IPS-NIHi7 (cell line): ENCODE data around the gene LINC01488.

Source experiments
- DNase-seq: peaks from one replicate; pipeline ENCODE4 v3.0.0; 2012; ENCODE audit warnings: mixed read lengths; ENCODE audit errors: extremely low spot score

LINC01488 gene

DNA sequence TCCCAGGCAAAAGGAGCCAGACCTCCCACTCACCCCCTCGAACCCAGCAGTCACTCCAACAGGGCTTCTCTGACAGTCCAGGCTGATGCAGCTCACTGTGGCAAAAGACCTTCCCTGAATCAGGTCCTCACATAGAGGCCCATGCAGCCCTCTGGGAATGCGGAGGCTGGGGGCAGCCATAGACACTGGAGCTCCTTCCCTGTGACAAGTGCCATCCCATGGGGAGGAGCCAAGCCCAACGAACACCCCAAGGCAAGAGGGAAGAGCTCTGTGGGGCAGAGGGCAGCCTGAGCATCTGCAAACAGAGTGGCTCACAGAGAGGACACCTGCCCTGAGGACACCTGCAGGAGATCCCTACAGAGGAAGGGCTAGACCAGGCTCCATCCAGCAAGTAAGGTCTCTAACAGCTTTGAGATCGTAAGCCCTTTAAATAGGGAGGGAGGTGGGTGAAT lies at the start of gene LINC01488:
Gene LINC01488, plus strand, starts transcription at position 271 of the 452 bp plus-strand sequence.
- no peak for DNase-seq

GRCh38 chr11:69431893-69432738 lies 49.3 kb upstream of the LINC01488 start:
- DNase-seq, result no peak

DNA sequence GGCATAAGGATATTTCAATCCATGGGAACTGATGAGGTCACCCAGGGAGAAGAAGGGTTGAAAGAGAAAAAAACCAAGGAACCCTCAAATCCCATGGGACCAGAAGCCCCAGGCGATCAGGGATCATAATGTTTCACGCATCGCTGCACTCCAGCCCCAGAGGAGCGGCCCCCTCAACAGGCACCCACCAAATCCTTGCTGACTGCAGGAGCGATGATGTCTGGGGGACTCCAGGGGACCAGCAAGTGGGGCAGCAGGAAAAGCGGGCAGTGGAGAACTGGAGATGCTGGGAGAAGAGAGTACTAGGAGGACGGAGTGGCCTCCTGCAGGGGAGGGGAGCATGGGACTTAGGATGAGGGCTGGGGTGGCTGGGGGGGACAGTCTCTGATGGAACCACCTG lies 47.7 kb upstream of the LINC01488 start:
- DNase-seq, result no peak

DNA sequence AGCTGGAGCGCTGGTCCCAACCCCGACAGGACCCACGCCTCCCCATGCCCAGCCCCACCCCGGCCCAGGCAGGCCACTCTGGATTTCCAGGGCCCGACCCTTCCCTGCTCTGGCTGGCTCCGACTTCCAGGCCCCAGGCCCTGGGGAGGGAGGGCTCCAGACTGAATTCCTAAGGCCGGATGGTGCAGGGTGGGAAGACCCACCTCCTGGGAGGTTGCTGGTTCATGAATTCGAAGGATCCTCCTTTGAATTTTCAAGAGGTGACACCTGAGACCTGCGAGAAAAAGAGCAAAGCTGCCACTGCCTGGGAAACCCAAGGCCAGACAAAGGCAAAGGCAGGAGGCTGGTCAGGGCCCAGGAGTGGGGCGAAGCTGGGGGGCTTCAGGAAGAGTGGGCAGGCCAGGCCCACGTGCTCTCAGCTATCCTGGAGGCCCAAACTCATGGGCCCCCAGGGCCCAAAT lies 47.0 kb upstream of the LINC01488 start:
- peak; percentile 84 for DNase-seq

DNA sequence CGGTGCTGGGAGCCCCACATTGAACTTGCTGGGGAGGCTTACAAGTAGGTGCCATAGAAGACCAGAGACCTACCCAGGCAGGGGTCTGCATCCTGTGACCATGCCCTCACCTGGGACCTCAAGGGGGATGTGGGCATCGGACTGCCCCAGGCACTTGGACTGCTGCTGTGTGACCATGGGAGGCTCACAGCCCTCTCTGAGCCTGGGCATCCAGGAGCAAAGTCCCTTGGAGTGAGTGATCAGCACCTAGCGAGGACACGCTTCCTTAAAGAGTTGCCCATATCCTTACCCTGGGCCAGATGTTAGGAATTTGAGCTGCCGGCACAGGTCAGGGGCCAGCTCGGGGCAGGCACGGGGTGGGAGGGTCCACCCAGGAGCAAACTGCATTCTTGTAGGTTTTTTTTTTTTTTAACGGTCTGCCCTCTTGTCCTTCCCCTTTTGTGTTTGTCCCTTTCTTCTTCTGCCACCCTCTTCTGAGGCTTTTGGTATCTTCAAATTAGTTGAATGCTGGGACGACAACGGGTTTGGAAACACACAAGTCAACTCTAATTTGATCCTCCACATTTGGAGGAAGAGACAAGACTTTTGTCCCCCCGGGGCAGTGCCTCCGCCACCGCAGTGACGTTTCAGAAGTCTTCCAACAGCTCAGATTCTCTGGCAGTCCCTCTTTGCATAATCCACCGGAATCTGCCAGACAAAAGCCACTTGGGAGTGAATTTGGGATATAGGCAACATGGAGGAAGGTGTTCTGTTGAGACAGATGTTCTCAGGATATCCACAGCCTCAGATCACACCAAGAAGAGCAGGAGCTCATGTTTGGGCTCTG lies 46.1 kb upstream of the LINC01488 start:
- no peak for DNase-seq

DNA sequence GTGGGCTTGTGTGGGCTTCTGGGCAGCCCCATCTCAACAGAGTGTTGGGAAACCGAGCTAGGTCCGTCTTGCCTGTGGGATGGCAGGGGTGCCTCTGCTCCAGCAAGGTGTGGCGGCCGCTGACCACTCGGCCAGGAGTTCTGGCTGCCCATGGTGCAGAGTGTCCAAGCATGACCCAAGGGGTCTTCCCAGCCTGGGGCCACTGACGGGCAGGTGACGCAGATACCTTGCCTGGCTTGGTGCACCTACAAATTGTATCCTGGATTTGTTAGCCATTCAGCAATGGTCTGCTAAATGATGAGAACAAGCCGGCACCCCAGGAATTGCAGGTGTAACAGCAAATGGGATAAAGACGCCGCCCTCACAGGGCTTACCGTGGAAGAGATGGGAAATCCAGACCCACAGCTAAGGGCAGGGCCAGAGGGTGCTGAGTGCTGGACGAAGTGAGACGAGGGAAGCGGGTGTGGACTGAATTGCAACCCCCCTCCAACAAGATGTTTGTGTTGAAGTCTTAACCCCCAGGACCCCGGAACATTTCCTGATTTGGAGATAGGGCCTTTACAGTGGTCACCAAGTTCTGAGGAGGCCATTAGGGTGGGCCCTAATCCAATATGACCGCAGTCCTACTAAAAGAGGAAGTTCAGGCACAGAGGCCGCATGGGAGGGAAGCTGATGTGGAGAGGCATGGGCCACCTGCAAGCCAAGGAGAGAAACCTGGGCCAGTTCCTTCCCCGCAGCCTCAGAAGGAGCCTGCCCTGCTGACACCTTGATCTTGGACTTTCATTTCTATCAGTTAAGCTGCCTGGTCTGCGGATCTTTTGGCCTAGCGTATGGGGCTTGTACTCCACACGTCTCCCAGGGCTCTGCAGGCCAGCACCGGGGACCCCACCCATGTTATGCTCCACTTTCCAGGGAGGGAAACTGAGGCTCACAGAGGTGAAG lies 45.2 kb upstream of the LINC01488 start:
- DNase-seq, result no peak

DNA sequence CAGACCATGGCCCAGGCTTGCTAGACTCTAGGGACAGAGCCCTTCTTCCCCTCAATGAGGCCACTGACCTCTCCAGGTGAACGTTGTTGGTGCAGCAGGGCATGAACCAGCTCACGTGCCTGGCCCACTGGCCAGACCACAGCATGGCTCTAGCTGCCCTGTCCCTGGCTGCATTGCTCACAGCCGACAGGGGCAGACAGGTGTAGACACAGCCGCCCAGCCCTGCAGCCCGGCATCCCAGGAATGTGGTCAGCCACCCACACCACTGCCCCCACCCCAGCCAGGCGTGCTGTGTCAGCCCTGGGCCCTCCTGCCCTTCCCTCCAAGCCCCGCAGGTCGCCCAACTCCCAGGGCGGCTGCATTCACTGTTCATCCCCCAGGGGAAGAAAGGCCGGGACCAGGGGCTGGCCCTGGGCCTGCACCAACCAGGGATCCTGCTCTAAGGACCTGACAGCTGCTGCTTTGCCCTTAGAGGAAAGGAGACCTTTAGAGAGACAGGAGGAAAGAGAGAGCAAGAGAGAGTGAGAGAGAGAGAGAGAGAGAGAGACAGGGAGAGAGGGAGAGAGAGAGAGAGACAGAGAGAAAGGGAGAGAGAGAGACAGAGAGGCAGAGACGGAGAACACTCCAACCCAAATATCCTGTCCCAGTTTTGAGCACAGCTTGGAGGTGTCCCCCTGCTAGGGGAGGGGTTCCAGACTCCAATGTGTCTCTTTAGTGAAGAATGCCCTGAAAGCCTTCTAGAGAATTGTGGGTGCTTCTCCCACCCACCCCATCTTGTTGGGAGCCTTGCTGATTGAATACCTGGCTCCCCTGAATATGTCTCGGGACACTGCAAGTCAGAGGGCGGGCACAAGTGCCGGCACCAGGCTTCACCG lies 44.2 kb upstream of the LINC01488 start:
- peak; percentile 85 for DNase-seq

DNA sequence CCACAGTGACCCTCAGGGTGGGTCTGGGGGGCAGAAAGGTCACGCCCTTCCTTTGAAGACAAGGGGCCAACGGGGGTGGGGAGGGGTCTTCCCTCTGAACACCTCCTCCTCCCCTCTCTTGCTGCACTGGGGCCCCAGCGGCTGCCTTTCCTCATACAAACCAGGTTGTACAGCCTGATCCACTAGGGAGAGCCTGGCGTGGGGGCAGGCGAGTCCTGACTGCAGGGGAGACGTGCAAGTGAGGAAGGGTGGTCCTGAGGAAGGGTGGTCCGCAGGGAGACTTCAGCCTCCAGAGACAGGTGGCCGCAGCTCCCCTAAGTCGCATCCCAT lies 43.6 kb upstream of the LINC01488 start:
- no peak for DNase-seq

DNA sequence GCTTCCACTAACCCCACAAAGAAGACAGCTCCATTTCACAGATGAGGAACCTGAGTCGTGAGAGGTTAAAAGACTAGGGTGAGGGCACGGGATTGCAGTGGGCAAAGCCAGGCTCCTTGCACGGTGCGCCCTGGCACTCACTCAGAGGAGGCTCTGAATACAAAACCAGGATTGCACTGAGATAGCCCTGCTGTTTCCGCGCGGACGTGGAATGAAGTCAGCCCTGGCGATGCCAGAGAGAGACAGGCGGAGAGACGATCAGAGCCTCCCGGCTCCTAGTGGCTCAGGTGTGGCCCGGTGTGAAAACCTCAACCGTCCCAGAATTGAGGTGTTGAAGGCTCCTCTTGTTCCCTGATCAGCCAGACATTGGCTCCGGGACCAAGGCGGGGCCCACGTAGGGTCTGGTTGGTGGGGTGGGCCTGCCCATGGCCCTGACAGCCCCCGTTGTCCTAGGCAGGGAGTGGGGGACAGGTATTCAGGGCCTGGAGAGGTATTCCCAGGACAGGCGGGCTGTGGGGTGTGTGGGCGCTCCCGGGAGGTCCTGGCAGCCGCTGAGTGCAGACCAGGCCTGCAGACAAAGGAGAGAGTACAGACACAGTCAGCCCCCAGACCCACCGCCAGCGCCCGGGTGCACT lies 43.1 kb upstream of the LINC01488 start:
- DNase-seq, result no peak

- peak; percentile 67 for DNase-seq
These were observed 42.3 kb upstream of the LINC01488 start for GRCh38 chr11:69439127-69439526.

- no peak for DNase-seq
These were observed 41.6 kb upstream of the LINC01488 start for GRCh38 chr11:69439651-69440464.

DNA sequence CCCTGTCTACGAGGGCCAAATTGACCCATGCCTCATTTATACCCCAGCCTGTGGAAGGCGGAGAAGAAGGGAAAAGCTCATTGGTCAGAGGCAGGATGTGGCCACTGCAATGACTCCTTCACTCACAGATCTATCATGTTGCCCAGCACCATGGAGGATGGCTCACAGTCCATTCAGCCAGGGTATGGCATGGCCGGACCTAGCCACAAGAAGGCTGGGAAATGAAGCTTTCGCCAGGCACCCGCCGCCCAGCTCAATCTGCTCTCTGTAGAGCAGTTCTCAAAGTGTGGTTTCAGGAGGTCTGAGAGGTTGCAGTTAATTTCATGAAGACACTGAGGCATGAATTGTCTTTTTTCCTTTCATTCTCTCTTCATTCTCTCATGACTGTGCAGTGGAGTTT lies 40.6 kb upstream of the LINC01488 start:
- no peak for DNase-seq

GRCh38 chr11:69442012-69442806 lies 39.3 kb upstream of the LINC01488 start:
- DNase-seq, result no peak

DNA sequence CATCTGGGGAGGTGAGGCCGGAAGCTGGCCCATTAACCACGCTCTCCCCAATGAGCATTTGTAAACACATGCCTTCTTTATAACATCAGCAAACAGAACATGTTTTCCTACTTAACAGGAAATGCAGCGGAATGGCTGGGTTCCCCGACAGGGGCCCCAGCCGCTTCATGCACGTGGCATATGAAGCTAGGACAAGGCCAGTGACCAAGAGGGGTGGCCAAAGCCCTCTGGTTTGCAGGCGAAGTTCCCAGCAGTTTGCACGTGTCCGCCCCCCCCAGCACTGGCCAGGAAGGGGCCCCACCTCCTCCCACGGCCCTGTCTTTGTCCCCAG lies 38.7 kb upstream of the LINC01488 start:
- DNase-seq, result no peak

GRCh38 chr11:69443138-69443967 lies 38.1 kb upstream of the LINC01488 start:
- DNase-seq, result peak; percentile 95

DNA sequence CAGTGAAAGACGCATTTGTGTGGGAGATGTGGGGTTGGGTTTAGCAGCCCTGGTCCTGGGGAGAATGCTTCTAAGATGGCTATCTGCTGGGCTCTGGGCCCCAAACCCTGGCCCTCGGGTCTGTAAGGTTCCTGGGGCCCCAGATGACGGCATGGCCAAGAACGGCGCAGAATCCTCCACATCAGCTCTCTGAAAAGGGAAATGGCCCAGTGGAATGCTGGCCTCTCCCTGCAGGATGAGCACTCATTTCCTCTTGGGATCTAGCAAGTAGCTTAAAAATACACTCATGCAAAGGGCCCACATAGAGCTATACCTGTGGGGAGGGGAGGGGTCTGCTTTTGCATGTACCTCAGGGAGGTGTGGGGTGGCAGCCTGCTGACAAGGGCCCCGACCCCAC lies 37.5 kb upstream of the LINC01488 start:
- DNase-seq, result no peak

GRCh38 chr11:69444381-69445130 lies 36.9 kb upstream of the LINC01488 start:
- peak; percentile 72 for DNase-seq
